Measurements from ENCODE around the gene RANBP1. TPM values are rescaled to one million over a fixed set of nuclear protein-coding genes. Genes with fewer than 3 reads are reported as not detected.
A peak's percentile ranks its signal among the peaks of the same experiment; 100 is the strongest.

The RANBP1 gene
- total and polyA plus RNA-seq, 2 of the 13 experiments (the other 11 are each of a cell fraction or from before 2014, with no cell fraction given): 181 to 492 TPM

DNA sequence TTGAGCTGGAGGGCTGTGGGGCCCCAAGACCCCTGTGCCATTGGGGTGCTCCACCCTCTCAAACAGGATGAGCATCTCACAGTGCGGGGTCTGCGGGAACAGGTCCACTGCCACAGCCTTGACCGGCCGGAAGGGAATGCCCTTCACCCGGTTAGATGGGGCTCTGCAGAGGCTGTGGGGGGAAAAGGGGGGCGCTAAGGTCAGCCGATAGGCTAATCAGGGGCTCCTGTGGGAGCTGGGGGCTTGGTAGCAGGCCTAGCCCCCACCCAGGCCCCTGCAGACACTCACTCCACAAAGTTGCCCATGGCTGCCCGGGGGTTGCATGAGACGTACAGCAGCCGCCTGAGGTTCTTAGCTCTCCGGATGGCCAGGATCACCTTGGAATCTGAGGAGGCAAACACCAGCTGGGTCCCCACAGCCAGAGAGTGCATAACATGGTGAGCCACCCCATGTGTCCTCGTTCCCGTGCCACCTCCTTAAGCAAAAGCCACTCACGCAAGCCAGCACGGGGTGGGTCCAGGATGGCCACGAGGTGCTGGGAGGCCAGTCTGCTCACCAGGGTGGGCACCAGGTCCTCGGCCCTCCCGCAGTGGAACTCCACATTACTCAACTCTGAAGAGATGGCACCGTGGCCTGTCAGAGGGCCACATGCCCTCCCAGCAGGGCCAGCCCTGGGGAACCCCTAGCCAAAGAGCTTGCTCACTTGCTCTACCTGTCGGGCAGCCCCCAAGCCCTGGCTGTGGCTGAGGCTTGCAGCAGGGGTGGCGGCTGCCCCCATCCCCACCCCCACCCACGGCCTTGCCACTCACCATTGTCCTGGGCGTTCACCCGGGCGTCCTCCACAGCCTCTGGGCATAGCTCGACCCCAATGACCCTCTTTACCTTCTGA lies 3.0 kb upstream of the RANBP1 start:
- no peak for FAIRE-seq
- ChIA-PET CTCF (ENCODE audit: low intra/inter-chr PET ratio, low total read pairs) (no interaction called here), POLR2A (no interaction called here)
- 100% methylated on average over 9 of the region's 26 CpGs for WGBS (ENCODE audit: low lambda C conversion rate)
- peaks cover 23% of the 10 kb centered on the region for H3K4me1 ChIP-seq (ENCODE audit: insufficient read depth, low read length)
- peaks cover 4% of the 10 kb centered on the region; the same call in 1 of the 2 replicates for H4K20me1 ChIP-seq (ENCODE audit: insufficient read depth, low read length)
- no peak overlapping the region for H3K4me3 ChIP-seq (replicated peaks in 1 of 3; ENCODE audit: insufficient read depth in 1 of 3, low read depth in 2 of 3, low read length in 3 of 3)
- H3K36me3 ChIP-seq (replicated peaks in 1 of 2; ENCODE audit: control insufficient read depth in 1 of 2, insufficient read depth in 2 of 2, low read length in 2 of 2): peaks cover 16 to 75% of the 10 kb centered on the region in 2 experiments
- TF ChIP-seq AGO1 (IDR thresholded peaks at IDR 0.05; ENCODE audit: low read depth, low read length, poor library complexity, severe bottlenecking) (peak; percentile 8), ZNF543 (CRISPR knock-in tag; IDR thresholded peaks at IDR 0.05) (no peak), SRSF1 (optimal IDR thresholded peaks at IDR 0.05; ENCODE audit: low read depth, low read length) (peak; percentile 15), ZNF839 (CRISPR knock-in tag; IDR thresholded peaks at IDR 0.05; ENCODE audit: borderline replicate concordance) (no peak), RBM22 (optimal IDR thresholded peaks at IDR 0.05; ENCODE audit: low read length) (peak; percentile 3), HNRNPL (IDR thresholded peaks at IDR 0.05; ENCODE audit: low read depth, low read length) (0 out of 2 replicates have a peak, but pooled peaks have one; percentile 7), AGO2 (optimal IDR thresholded peaks at IDR 0.05; ENCODE audit: low read depth, low read length) (peak; percentile 87), RXRB (CRISPR knock-in tag; IDR thresholded peaks at IDR 0.05; ENCODE audit: borderline replicate concordance) (no peak), POLR2A (IDR thresholded peaks at IDR 0.05; ENCODE audit: insufficient read depth in 1 of 2, low read depth in 2 of 2, low read length in 2 of 2) (peak in 1 of 2 experiments; percentile 34; a peak in 2 of 4 replicates), MEIS1 (CRISPR knock-in tag; IDR thresholded peaks at IDR 0.05; ENCODE audit: borderline replicate concordance) (no peak)
- TF ChIP-seq, protein P1, sequence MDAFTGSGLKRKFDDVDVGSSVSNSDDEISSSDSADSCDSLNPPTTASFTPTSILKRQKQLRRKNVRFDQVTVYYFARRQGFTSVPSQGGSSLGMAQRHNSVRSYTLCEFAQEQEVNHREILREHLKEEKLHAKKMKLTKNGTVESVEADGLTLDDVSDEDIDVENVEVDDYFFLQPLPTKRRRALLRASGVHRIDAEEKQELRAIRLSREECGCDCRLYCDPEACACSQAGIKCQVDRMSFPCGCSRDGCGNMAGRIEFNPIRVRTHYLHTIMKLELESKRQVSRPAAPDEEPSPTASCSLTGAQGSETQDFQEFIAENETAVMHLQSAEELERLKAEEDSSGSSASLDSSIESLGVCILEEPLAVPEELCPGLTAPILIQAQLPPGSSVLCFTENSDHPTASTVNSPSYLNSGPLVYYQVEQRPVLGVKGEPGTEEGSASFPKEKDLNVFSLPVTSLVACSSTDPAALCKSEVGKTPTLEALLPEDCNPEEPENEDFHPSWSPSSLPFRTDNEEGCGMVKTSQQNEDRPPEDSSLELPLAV (CRISPR knock-in tag; conservative IDR thresholded peaks at IDR 0.05; ENCODE audit: low read depth): no peak
- H3K27me3 ChIP-seq (ENCODE audit: control insufficient read depth in 1 of 2, insufficient read depth in 2 of 2, low read length in 2 of 2): no peaks in the 10 kb centered on the region; a peak in 1 of 5 replicates
- peaks cover 22% of the 10 kb centered on the region for H3K79me2 ChIP-seq (ENCODE audit: insufficient read depth, low read length)
- in situ Hi-C loops (cut with HindIII; ENCODE audit: extremely low pct_ligation_motif_present, low pct_unique_long_range_greater_than_20kb) (no loop called here), intact Hi-C loops (cut with micrococcal nuclease; ENCODE audit: unreplicated experiment) (no loop called here)
- peak overlapping the region; percentile 42 for H3K27ac ChIP-seq (ENCODE audit: extremely low read length, insufficient read depth, low read length)
- no TSS peak for BruUV-seq (replicated peaks)
- DNase-seq (ENCODE audit: low spot score): no peak
- no peak for ATAC-seq
- no peak overlapping the region for H3K9ac ChIP-seq (ENCODE audit: insufficient read depth, low read depth, low read length)
- no peaks in the 10 kb centered on the region for H3K9me3 ChIP-seq (ENCODE audit: low read length)
- no peak overlapping the region for H2AFZ ChIP-seq (ENCODE audit: low read length)
- no peak overlapping the region for H3K4me2 ChIP-seq (ENCODE audit: low read depth, low read length)
